ENCODE data around the gene TUBGCP6. TPM values are rescaled to one million over a fixed set of nuclear protein-coding genes. Genes with fewer than 3 reads are reported as not detected.

Gene TUBGCP6
- total and polyA plus RNA-seq, 2 donors (not counting 1 experiment from before 2014, with no cell fraction given): 137 to 178 TPM

GRCh38 chr22:50208939-50209892 lies 35.6 kb downstream of the TUBGCP6 start:
- Mint-ChIP-seq H3K9me3 (ENCODE audit: insufficient read depth) (no peaks in the 10 kb centered on the region), H3K4me1 (peaks cover 35% of the 10 kb centered on the region), H3K27ac (peak overlapping the region; percentile 27), H3K4me3 (no peak overlapping the region), H3K27me3 (no peaks in the 10 kb centered on the region)
- 82% methylated on average over 31 of the region's 31 CpGs for WGBS (ENCODE audit: insufficient coverage)
- ChIA-PET POLR2A (interaction anchor here (0.7 to 4.5 kb wide), 3 partner anchors 18 to 60 kb away, joined by 3 to 43 read pairs (median 5); no protein-coding TSS in a partner anchor), CTCF (interaction anchor here (0.6 to 5.2 kb wide), 9 partner anchors 15 to 405 kb away, joined by 3 to 75 read pairs (median 4); no protein-coding TSS in a partner anchor)
- H3K79me2 ChIP-seq (ENCODE audit: control insufficient read depth, insufficient read depth, low read length): peaks cover 40% of the 10 kb centered on the region
- H3K27ac ChIP-seq (ENCODE audit: low read length in 2 of 2): no peak overlapping the region
- no peak overlapping the region for H2AFZ ChIP-seq (ENCODE audit: insufficient read depth, low read depth, low read length, poor library complexity, severe bottlenecking)
- no peak overlapping the region for H3K4me2 ChIP-seq (replicated peaks; ENCODE audit: low read depth, low read length, poor library complexity, severe bottlenecking)
- intact Hi-C loops (cut with micrococcal nuclease): loop anchor here (1.0 to 10.0 kb wide), 4 partner anchors 18 to 444 kb away; no protein-coding TSS in a partner anchor
- peak; percentile 1 for ATAC-seq (ENCODE audit: low read depth)
- no peak overlapping the region for H3K9ac ChIP-seq (ENCODE audit: low read length)
- H3K4me3 ChIP-seq (ENCODE audit: control extremely low read depth in 1 of 5, extremely low read depth in 1 of 5, insufficient read depth in 1 of 5, low read depth in 2 of 5, low read length in 4 of 5): no peak overlapping the region
- H3K9me3 ChIP-seq (ENCODE audit: control extremely low read depth in 1 of 3, control insufficient read depth in 2 of 3, insufficient read depth in 1 of 3, low read length in 2 of 3): no peaks in the 10 kb centered on the region
- DNase-seq: no peak
- H3K36me3 ChIP-seq (replicated peaks in 1 of 2; ENCODE audit: control extremely low read depth in 1 of 2, control insufficient read depth in 1 of 2, extremely low read depth in 1 of 2, insufficient read depth in 2 of 2, low read length in 1 of 2): peaks cover 3 to 45% of the 10 kb centered on the region in 2 experiments
- no peaks in the 10 kb centered on the region for H3K27me3 ChIP-seq (replicated peaks in 1 of 4; ENCODE audit: control extremely low read depth in 1 of 4, control insufficient read depth in 3 of 4, insufficient read depth in 4 of 4, low read length in 3 of 4)
- H3K4me1 ChIP-seq (ENCODE audit: control insufficient read depth in 2 of 2, insufficient read depth in 2 of 2, low read length in 2 of 2): peaks cover 15 to 26% of the 10 kb centered on the region in 2 donors
- TF ChIP-seq EZH2 (IDR thresholded peaks at IDR 0.05; ENCODE audit: borderline replicate concordance, insufficient read depth, low read depth, low read length, poor library complexity, severe bottlenecking) (no peak), CTCF (IDR thresholded peaks at IDR 0.05) (no peak)
- peaks cover 78% of the 10 kb centered on the region for H4K20me1 ChIP-seq (ENCODE audit: control insufficient read depth, insufficient read depth, low read length, poor library complexity, severe bottlenecking)

Measured in B cell (primary cell).